Sigmoid colon (tissue), 3 donors: ENCODE results near the gene TMUB1.

Source experiments
- CTCF ChIP-seq, 4 experiments: fragments of 450-650 bp in 3 of 4; fragments of 200-600 bp in 1 of 4; IDR thresholded peaks; one replicate each; pipeline ENCODE4 v1.5.1; 2016 to 2019; ENCODE audit warnings: antibody characterized with exemption in 4 of 4, mild to moderate bottlenecking in 3 of 4, moderate library complexity in 2 of 4
- POLR2A ChIP-seq, 2 donors: fragments of 450-650 bp; IDR thresholded peaks; one replicate each; pipeline ENCODE4 v1.6.1; 2016; ENCODE audit warnings: antibody characterized with exemption in 2 of 2, mild to moderate bottlenecking in 2 of 2, moderate library complexity in 2 of 2

- TF ChIP-seq CTCF (IDR thresholded peaks at IDR 0.05) (no peak), POLR2A (IDR thresholded peaks at IDR 0.05) (no peak)
These were observed 30.2 kb downstream of the TMUB1 start for GRCh38 chr7:151053096-151053495.
